CD4-positive, alpha-beta T cell (primary cell): ENCODE measurements around the gene CMC1. TPM values are rescaled to one million over a fixed set of nuclear protein-coding genes. Genes with fewer than 3 reads are reported as not detected.

Source experiments
- ATAC-seq: fragments of 200-7000 bp; cut with Tn5 transposase; one replicate; pipeline ENCODE4 v1.10.0; 2022; ENCODE audit warnings: mild to moderate bottlenecking; ENCODE audit not compliant: poor library complexity
- CTCF ChIA-PET: fragments of 350-600 bp; sonication (Branson Sonifier 250); formaldehyde crosslinking; loops from one replicate; lab custom pipeline; 2021; ENCODE audit warnings: antibody characterized with exemption, inconsistent platforms; lab: Charles Lee
- POLR2A ChIA-PET: fragments of 350-600 bp; sonication (Branson Sonifier 250); formaldehyde crosslinking; loops from one replicate; lab custom pipeline; 2021; ENCODE audit warnings: antibody characterized with exemption, inconsistent platforms; lab: Charles Lee
- DNase-seq, 14 experiments: peaks; one replicate each; pipeline ENCODE4 v3.0.0-alpha.2; 2013 to 2020; ENCODE audit warnings: mixed read lengths in 2 of 14
- H3K27ac ChIP-seq, 2 donors: one replicate each; pipeline versions ENCODE4 v1.5.1 to v1.7.0; 2013; ENCODE audit warnings: low read length in 2 of 2, low read depth in 1 of 2, mild to moderate bottlenecking in 1 of 2
- H3K27me3 ChIP-seq, 2 experiments: 1 replicate in 1 of 2; 2 replicates in 1 of 2; pipeline versions ENCODE4 v1.6.1 to v1.7.0; 2013; ENCODE audit warnings: low read length in 2 of 2, control low read depth in 1 of 2, mild to moderate bottlenecking in 1 of 2, moderate library complexity in 1 of 2; ENCODE audit not compliant: insufficient read depth in 2 of 2, control insufficient read depth in 1 of 2
- H3K36me3 ChIP-seq: one replicate; pipeline ENCODE4 v1.6.1; 2013; ENCODE audit warnings: low read length, control low read depth; ENCODE audit not compliant: insufficient read depth
- H3K4me1 ChIP-seq: one replicate; pipeline ENCODE4 v1.6.1; 2013; ENCODE audit warnings: low read length, control low read depth; ENCODE audit not compliant: insufficient read depth
- H3K4me3 ChIP-seq: one replicate; pipeline ENCODE4 v1.5.1; 2013; ENCODE audit warnings: mild to moderate bottlenecking, low read length, moderate library complexity
- H3K9me3 ChIP-seq, 2 experiments: 1 replicate in 1 of 2; 2 replicates in 1 of 2; pipeline versions ENCODE4 v1.6.1 to v1.7.0; 2013; ENCODE audit warnings: low read length in 2 of 2, mild to moderate bottlenecking in 2 of 2, control low read depth in 1 of 2, moderate library complexity in 1 of 2; ENCODE audit not compliant: control insufficient read depth in 1 of 2, insufficient read depth in 1 of 2
- H3K27ac Mint-ChIP-seq: one replicate; pipeline ENCODE4 v1.8.0; 2020; ENCODE audit warnings: mixed read lengths
- H3K27me3 Mint-ChIP-seq: one replicate; pipeline ENCODE4 v1.8.0; 2021; ENCODE audit warnings: mixed read lengths
- H3K36me3 Mint-ChIP-seq: one replicate; pipeline ENCODE4 v1.8.0; 2021; ENCODE audit warnings: low read depth, mixed read lengths
- H3K4me1 Mint-ChIP-seq: one replicate; pipeline ENCODE4 v1.8.0; 2021; ENCODE audit warnings: low read depth, mixed read lengths
- H3K4me3 Mint-ChIP-seq: one replicate; pipeline ENCODE4 v1.8.0; 2020; ENCODE audit warnings: mild to moderate bottlenecking, mixed read lengths
- H3K9me3 Mint-ChIP-seq: one replicate; pipeline ENCODE4 v1.8.0; 2020; ENCODE audit warnings: mixed read lengths
- CTCF ChIP-seq: fragments of 200-600 bp; IDR thresholded peaks from one replicate; pipeline ENCODE4 v1.8.0; 2022; ENCODE audit warnings: antibody characterized with exemption, mild to moderate bottlenecking
- intact Hi-C, 2 experiments: fragments of 100-400 bp; cut with DNase I in 1 of 2; cut with micrococcal nuclease in 1 of 2; formaldehyde crosslinking; loops; one replicate each; pipeline versions ENCODE4 v1.15.1 to v1.9.0; 2023 to 2025; cut with DNase I, micrococcal nuclease
- total RNA-seq, 174 experiments: library from RNA in 2 of 174; stranded (reverse) in 2 of 174; gene quantifications; one replicate each; pipeline ENCODE4 v1.2.3 and lab custom pipeline; 2021 to 2026

The CMC1 gene
- total RNA-seq, 2 experiments from 2014 or later, result 5.0 to 6.6 TPM

GRCh38 chr3:28345690-28346089 is 104.3 kb downstream of the CMC1 start:
- H3K27me3 Mint-ChIP-seq, result no peaks in the 10 kb centered on the region
- H3K27ac Mint-ChIP-seq, result peak overlapping the region; percentile 99
- intact Hi-C loops, result loop anchor here (5.0 to 10.0 kb wide), 2 partner anchors 973 to 981 kb away; partner anchors contain the start of gene NEK10 (in 1 of the 2)
- peak overlapping the region; percentile 100 for H3K4me3 Mint-ChIP-seq
- peaks cover 28% of the 10 kb centered on the region for H3K36me3 Mint-ChIP-seq
- peaks cover 2% of the 10 kb centered on the region for H3K9me3 Mint-ChIP-seq
- no peak overlapping the region for H3K4me3 ChIP-seq
- H3K27ac ChIP-seq, result no peak overlapping the region
- no peak for TF ChIP-seq CTCF
- DNase-seq, result no peak
- H3K4me1 ChIP-seq, result peaks cover 17% of the 10 kb centered on the region
- H3K36me3 ChIP-seq, result peaks cover 3% of the 10 kb centered on the region
- no peak for ATAC-seq
- ChIA-PET POLR2A (no interaction called here), CTCF (no interaction called here)
- no peaks in the 10 kb centered on the region for H3K9me3 ChIP-seq
- H3K4me1 Mint-ChIP-seq, result peaks cover 78% of the 10 kb centered on the region
- no peaks in the 10 kb centered on the region for H3K27me3 ChIP-seq

GRCh38 chr3:28347374-28348264 is 106.2 kb downstream of the CMC1 start:
- Mint-ChIP-seq H3K36me3 (peaks cover 39% of the 10 kb centered on the region), H3K4me3 (peak overlapping the region; percentile 100), H3K27me3 (no peaks in the 10 kb centered on the region), H3K4me1 (peaks cover 66% of the 10 kb centered on the region), H3K27ac (peak overlapping the region; percentile 99), H3K9me3 (peaks cover 2% of the 10 kb centered on the region)
- peaks cover under 1% of the 10 kb centered on the region for H3K36me3 ChIP-seq
- H3K4me1 ChIP-seq, result peaks cover 17% of the 10 kb centered on the region
- ATAC-seq (no peak), DNase-seq (peak in 4 of 14 experiments; percentile 4 to 52 (median 37))
- intact Hi-C loops, result loop anchor here (2.0 to 10.0 kb wide), 4 partner anchors 107 to 983 kb away; partner anchors contain the start of genes SLC4A7 (in 2 of the 2), CMC1 (in 1 of the 2) and NEK10 (in 1 of the 2)
- CTCF ChIA-PET, result interaction anchor here (0.9 to 2.1 kb wide), 7 partner anchors 9 to 978 kb away, joined by 3 to 7 read pairs (median 3); partner anchors contain the start of gene NEK10
- no peaks in the 10 kb centered on the region for H3K27me3 ChIP-seq
- TF ChIP-seq CTCF, result no peak
- POLR2A ChIA-PET, result interaction anchor here (1.0 to 2.8 kb wide), 11 partner anchors 8 to 866 kb away, joined by 3 to 28 read pairs (median 10); partner anchors contain the start of gene SLC4A7
- peak overlapping the region; percentile 96 for H3K4me3 ChIP-seq
- peaks cover 0 to under 1% of the 10 kb centered on the region in 2 experiments for H3K9me3 ChIP-seq
- H3K27ac ChIP-seq, result peak overlapping the region; percentile 91 to 99

- Mint-ChIP-seq H3K9me3 (peaks cover 2% of the 10 kb centered on the region), H3K27ac (peak overlapping the region; percentile 99), H3K4me1 (peaks cover 60% of the 10 kb centered on the region), H3K27me3 (no peaks in the 10 kb centered on the region), H3K36me3 (peaks cover 45% of the 10 kb centered on the region), H3K4me3 (peak overlapping the region; percentile 100)
- Histone ChIP-seq H3K27me3 (no peaks in the 10 kb centered on the region), H3K9me3 (peaks cover under 1 to 5% of the 10 kb centered on the region in 2 experiments), H3K4me1 (peaks cover 17% of the 10 kb centered on the region), H3K27ac (peak overlapping the region; percentile 91 to 99), H3K36me3 (peaks cover 2% of the 10 kb centered on the region), H3K4me3 (peak overlapping the region; percentile 96)
- no peak for TF ChIP-seq CTCF
- ATAC-seq (no peak), DNase-seq (no peak)
- intact Hi-C loops, result loop anchor here (2.0 to 10.0 kb wide), 4 partner anchors 107 to 983 kb away; partner anchors contain the start of genes SLC4A7 (in 2 of the 2), CMC1 (in 1 of the 2) and NEK10 (in 1 of the 2)
- POLR2A ChIA-PET, result interaction anchor here (0.7 to 2.8 kb wide), 14 partner anchors 9 to 866 kb away, joined by 3 to 28 read pairs (median 8); partner anchors contain the start of genes CMC1 and SLC4A7
- CTCF ChIA-PET, result interaction anchor here (0.8 to 2.1 kb wide), 11 partner anchors 10 to 979 kb away, joined by 3 to 7 read pairs (median 5); partner anchors contain the start of gene NEK10
Observed at GRCh38 chr3:28348265-28348628, 106.8 kb downstream of the CMC1 start.
